Epithelial cell of prostate (primary cell): ENCODE data around the gene PTCSC3.
"Not testable (repeated sequence)": the region's sequence is repeated elsewhere in the genome, so short reads cannot be mapped to it uniquely, and the experiment has no call there.

Experiments
- DNase-seq: peaks from one replicate; pipeline ENCODE4 v3.0.0-alpha.2; 2011; ENCODE audit warnings: low read depth, low spot score
- H3K27ac ChIP-seq: fragments of 450-650 bp; 2 replicates; pipeline ENCODE4 v1.5.1; 2017; ENCODE audit warnings: mild to moderate bottlenecking

The PTCSC3 gene

GRCh38 chr14:36177489-36177888 is 967 bp upstream of the PTCSC3 start:
- H3K27ac ChIP-seq: no peak overlapping the region
- no peak for DNase-seq

GRCh38 chr14:36174767-36175424 is 1.6 kb downstream of the PTCSC3 start:
- H3K27ac ChIP-seq: no peak overlapping the region
- DNase-seq: no peak

- no peak for DNase-seq
- no peak overlapping the region for H3K27ac ChIP-seq
These were observed 3.4 kb downstream of the PTCSC3 start for GRCh38 chr14:36173161-36173560.

- H3K27ac ChIP-seq: no peak overlapping the region
- DNase-seq: no peak
These were observed 4.9 kb downstream of the PTCSC3 start for GRCh38 chr14:36171607-36172006.

- no peak for DNase-seq
- H3K27ac ChIP-seq: no peak overlapping the region
These were observed 9.1 kb downstream of the PTCSC3 start for GRCh38 chr14:36167431-36167830.

- no peak for DNase-seq
- H3K27ac ChIP-seq: no peak overlapping the region
These were observed 13.1 kb downstream of the PTCSC3 start for GRCh38 chr14:36163451-36163850.

- no peak for DNase-seq
- no peak overlapping the region for H3K27ac ChIP-seq
These were observed 14.3 kb downstream of the PTCSC3 start for GRCh38 chr14:36162267-36162666.

GRCh38 chr14:36161776-36162175 is 14.7 kb downstream of the PTCSC3 start:
- DNase-seq: peak; percentile 3
- no peak overlapping the region for H3K27ac ChIP-seq

GRCh38 chr14:36151335-36151734 is 25.2 kb downstream of the PTCSC3 start:
- no peak overlapping the region for H3K27ac ChIP-seq
- no peak for DNase-seq

- no peak for DNase-seq
These were observed 42.5 kb downstream of the PTCSC3 start for GRCh38 chr14:36134038-36134437.

GRCh38 chr14:36132826-36133225 is 43.7 kb downstream of the PTCSC3 start:
- H3K27ac ChIP-seq: no peak overlapping the region
- no peak for DNase-seq

More at GRCh38 chr14:36134038-36134437, 42.5 kb downstream of the PTCSC3 start:
- H3K27ac ChIP-seq: no peak overlapping the region

- no peak for DNase-seq
- no peak overlapping the region for H3K27ac ChIP-seq
These were observed 46.3 kb downstream of the PTCSC3 start for GRCh38 chr14:36130186-36130585.

GRCh38 chr14:36129181-36129580 is 47.3 kb downstream of the PTCSC3 start:
- no peak for DNase-seq
- H3K27ac ChIP-seq: no peak overlapping the region

GRCh38 chr14:36113341-36113740 is 63.2 kb downstream of the PTCSC3 start:
- H3K27ac ChIP-seq: no peak overlapping the region
- DNase-seq: no peak

- no peak for DNase-seq
- H3K27ac ChIP-seq: no peak overlapping the region
These were observed 64.5 kb downstream of the PTCSC3 start for GRCh38 chr14:36111822-36112583.

- DNase-seq: no peak
- H3K27ac ChIP-seq: no peak overlapping the region
These were observed 71.1 kb downstream of the PTCSC3 start for GRCh38 chr14:36105401-36105800.

- DNase-seq: not testable (repeated sequence)
These were observed 72.3 kb downstream of the PTCSC3 start for GRCh38 chr14:36104258-36104657.

GRCh38 chr14:36099619-36100018 is 76.9 kb downstream of the PTCSC3 start:
- no peak for DNase-seq

More at GRCh38 chr14:36104258-36104657, 72.3 kb downstream of the PTCSC3 start:
- not testable (repeated sequence) for H3K27ac ChIP-seq

GRCh38 chr14:36097356-36097755 is 79.2 kb downstream of the PTCSC3 start:
- no peak overlapping the region for H3K27ac ChIP-seq
- DNase-seq: no peak

More at GRCh38 chr14:36099619-36100018, 76.9 kb downstream of the PTCSC3 start:
- no peak overlapping the region for H3K27ac ChIP-seq

- H3K27ac ChIP-seq: no peak overlapping the region
- DNase-seq: peak; percentile 74
These were observed 80.4 kb downstream of the PTCSC3 start for GRCh38 chr14:36096090-36096489.

GRCh38 chr14:36094963-36095362 is 81.6 kb downstream of the PTCSC3 start:
- no peak for DNase-seq
- no peak overlapping the region for H3K27ac ChIP-seq

- DNase-seq: peak; percentile 91
- no peak overlapping the region for H3K27ac ChIP-seq
These were observed 85.4 kb downstream of the PTCSC3 start for GRCh38 chr14:36091096-36091495.
